PFSK-1 (cell line): ENCODE data around the gene ANXA3.

Source experiments
- FOXP2 ChIP-seq: optimal IDR thresholded peaks from 2 replicates; pipeline ENCODE3; 2011; ENCODE audit warnings: borderline replicate concordance, control low read depth, inconsistent platforms; ENCODE audit not compliant: insufficient read depth; ENCODE audit errors: extremely low read length, extremely low read depth
- POLR2AphosphoS5 ChIP-seq: IDR thresholded peaks from 2 replicates; pipeline ENCODE4 v1.6.1; 2012; ENCODE audit warnings: low read depth, mild to moderate bottlenecking, control low read depth, low read length, moderate library complexity
- REST ChIP-seq, 2 experiments: IDR thresholded peaks; 2 replicates each; pipeline versions ENCODE4 v1.6.1 to v1.8.0; 2011 to 2012; ENCODE audit warnings: low read depth in 2 of 2, low read length in 2 of 2, control low read depth in 1 of 2, inconsistent platforms in 1 of 2, mild to moderate bottlenecking in 1 of 2, moderate library complexity in 1 of 2; ENCODE audit not compliant: insufficient read depth in 1 of 2
- SIN3A ChIP-seq: IDR thresholded peaks from 2 replicates; pipeline ENCODE4 v1.6.1; 2012; ENCODE audit warnings: mild to moderate bottlenecking, low read length, moderate library complexity, borderline replicate concordance; ENCODE audit not compliant: insufficient read depth
- TAF1 ChIP-seq: IDR thresholded peaks from 2 replicates; pipeline ENCODE4 v1.6.1; 2012; ENCODE audit warnings: low read length, control low read depth, borderline replicate concordance; ENCODE audit not compliant: insufficient read depth

Gene ANXA3

GRCh38 chr4:78584863-78585547 is 33.4 kb downstream of the ANXA3 start:
- TF ChIP-seq FOXP2: no peak
- TF ChIP-seq REST (IDR thresholded peaks at IDR 0.05; ENCODE audit: insufficient read depth in 1 of 2, low read depth in 2 of 2, low read length in 2 of 2): no peak
- TF ChIP-seq POLR2AphosphoS5: no peak
- TF ChIP-seq TAF1: no peak
- no peak for TF ChIP-seq SIN3A

- TF ChIP-seq FOXP2 (no peak), POLR2AphosphoS5 (no peak)
Measured at GRCh38 chr4:78585633-78586032, 34.1 kb downstream of the ANXA3 start.

- TF ChIP-seq SIN3A (no peak), POLR2AphosphoS5 (no peak), REST (IDR thresholded peaks at IDR 0.05; ENCODE audit: insufficient read depth in 1 of 2, low read depth in 2 of 2, low read length in 2 of 2) (no peak), TAF1 (no peak), FOXP2 (no peak)
Measured at GRCh38 chr4:78588894-78589545, 37.5 kb downstream of the ANXA3 start.

- no peak for TF ChIP-seq REST (IDR thresholded peaks at IDR 0.05; ENCODE audit: insufficient read depth in 1 of 2, low read depth in 2 of 2, low read length in 2 of 2)
- no peak for TF ChIP-seq TAF1
- no peak for TF ChIP-seq POLR2AphosphoS5
- no peak for TF ChIP-seq FOXP2
- TF ChIP-seq SIN3A: no peak
Measured at GRCh38 chr4:78591404-78591803, 39.8 kb downstream of the ANXA3 start.

GRCh38 chr4:78592088-78592783 is 40.7 kb downstream of the ANXA3 start:
- TF ChIP-seq TAF1 (no peak), REST (IDR thresholded peaks at IDR 0.05; ENCODE audit: insufficient read depth in 1 of 2, low read depth in 2 of 2, low read length in 2 of 2) (no peak), POLR2AphosphoS5 (no peak), FOXP2 (no peak), SIN3A (no peak)
